Measurements from ENCODE around the gene TPO.

TPO gene

GRCh38 chr2:1512321-1513289, 99.3 kb downstream of the TPO start:
- H3K9me3 ChIP-seq (ENCODE audit: control insufficient read depth, low read length) = no peaks in the 10 kb centered on the region
- H3K27ac ChIP-seq = no peak overlapping the region
- no peaks in the 10 kb centered on the region for H3K79me2 ChIP-seq
- H2AFZ ChIP-seq = no peak overlapping the region
- H3K4me1 ChIP-seq = no peaks in the 10 kb centered on the region
- H3K27me3 ChIP-seq (ENCODE audit: control insufficient read depth, insufficient read depth, low read length) = no peaks in the 10 kb centered on the region
- H3K9ac ChIP-seq = no peak overlapping the region
- no peak overlapping the region for H3K4me2 ChIP-seq (ENCODE audit: low read length)
- H3K4me3 ChIP-seq (ENCODE audit: low read depth, low read length) = no peak overlapping the region
- H3K36me3 ChIP-seq (ENCODE audit: control insufficient read depth, insufficient read depth, low read length) = no peaks in the 10 kb centered on the region
- TF ChIP-seq CTCF (IDR thresholded peaks at IDR 0.05) = no peak

- H3K9me3 ChIP-seq (ENCODE audit: control insufficient read depth, low read length) = no peaks in the 10 kb centered on the region
- no peak overlapping the region for H3K4me3 ChIP-seq (ENCODE audit: low read depth, low read length)
- no peaks in the 10 kb centered on the region for H3K79me2 ChIP-seq
- H3K4me2 ChIP-seq (ENCODE audit: low read length) = no peak overlapping the region
- no peak overlapping the region for H3K27ac ChIP-seq
- no peaks in the 10 kb centered on the region for H3K4me1 ChIP-seq
- TF ChIP-seq CTCF (IDR thresholded peaks at IDR 0.05) = no peak
- H3K36me3 ChIP-seq (ENCODE audit: control insufficient read depth, insufficient read depth, low read length) = no peaks in the 10 kb centered on the region
- H2AFZ ChIP-seq = no peak overlapping the region
- no peak overlapping the region for H3K9ac ChIP-seq
- no peaks in the 10 kb centered on the region for H3K27me3 ChIP-seq (ENCODE audit: control insufficient read depth, insufficient read depth, low read length)
Observed at GRCh38 chr2:1514391-1515072, 101.3 kb downstream of the TPO start.

GRCh38 chr2:1515073-1515430, 101.8 kb downstream of the TPO start:
- no peaks in the 10 kb centered on the region for H3K27me3 ChIP-seq (ENCODE audit: control insufficient read depth, insufficient read depth, low read length)
- H3K9ac ChIP-seq = no peak overlapping the region
- H3K4me3 ChIP-seq (ENCODE audit: low read depth, low read length) = no peak overlapping the region
- no peaks in the 10 kb centered on the region for H3K79me2 ChIP-seq
- H3K36me3 ChIP-seq (ENCODE audit: control insufficient read depth, insufficient read depth, low read length) = no peaks in the 10 kb centered on the region
- H3K27ac ChIP-seq = no peak overlapping the region
- H3K4me1 ChIP-seq = no peaks in the 10 kb centered on the region
- no peaks in the 10 kb centered on the region for H3K9me3 ChIP-seq (ENCODE audit: control insufficient read depth, low read length)
- no peak for TF ChIP-seq CTCF (IDR thresholded peaks at IDR 0.05)
- no peak overlapping the region for H2AFZ ChIP-seq
- no peak overlapping the region for H3K4me2 ChIP-seq (ENCODE audit: low read length)

GRCh38 chr2:1515986-1516797, 102.9 kb downstream of the TPO start:
- TF ChIP-seq CTCF (IDR thresholded peaks at IDR 0.05) = no peak
- H3K4me2 ChIP-seq (ENCODE audit: low read length) = no peak overlapping the region
- H3K27me3 ChIP-seq (ENCODE audit: control insufficient read depth, insufficient read depth, low read length) = no peaks in the 10 kb centered on the region
- H3K4me1 ChIP-seq = no peaks in the 10 kb centered on the region
- no peak overlapping the region for H2AFZ ChIP-seq
- H3K9me3 ChIP-seq (ENCODE audit: control insufficient read depth, low read length) = no peaks in the 10 kb centered on the region
- H3K27ac ChIP-seq = no peak overlapping the region
- no peak overlapping the region for H3K4me3 ChIP-seq (ENCODE audit: low read depth, low read length)
- no peaks in the 10 kb centered on the region for H3K36me3 ChIP-seq (ENCODE audit: control insufficient read depth, insufficient read depth, low read length)
- no peaks in the 10 kb centered on the region for H3K79me2 ChIP-seq
- no peak overlapping the region for H3K9ac ChIP-seq

All from parathyroid adenoma (tissue), 2 donors.